NCI-H510A treated with DMSO at 0.1 percent for 48 hours (cell line): ENCODE measurements around the gene VCP.
A peak's percentile ranks its signal among the peaks of the same experiment; 100 is the strongest.

Experiments
- DNase-seq: peaks from one replicate; lab custom pipeline; 2025; lab: John Stamatoyannopoulos, UW

Gene VCP

GRCh38 chr9:35103660-35104191 is 31.3 kb upstream of the VCP start:
- no peak for DNase-seq

GRCh38 chr9:35102769-35103659 is 30.6 kb upstream of the VCP start, which contains the start of gene STOML2:
TSS of gene STOML2 (minus strand) at chr9:35103131. CDS start at chr9:35103094, 37 bp downstream.
- DNase-seq: peak; percentile 84

GRCh38 chr9:35102465-35102768 is 30.0 kb upstream of the VCP start:
- DNase-seq: no peak

- no peak for DNase-seq
These were observed 25.1 kb upstream of the VCP start for GRCh38 chr9:35097573-35097972.

- DNase-seq: peak; percentile 68
These were observed 23.8 kb upstream of the VCP start, which contains the start of gene PIGO for GRCh38 chr9:35096035-35096849. TSS of gene PIGO (minus strand) at chr9:35096591. CDS start at chr9:35095565, 1,026 bp downstream.

- no peak for DNase-seq
These were observed 19.1 kb upstream of the VCP start for GRCh38 chr9:35091536-35091935.

GRCh38 chr9:35089434-35089833 is 17.0 kb upstream of the VCP start:
- no peak for DNase-seq

GRCh38 chr9:35085078-35085477 is 12.7 kb upstream of the VCP start:
- DNase-seq: no peak

- peak; percentile 79 for DNase-seq
These were observed 7.3 kb upstream of the VCP start, which contains the start of gene FANCG for GRCh38 chr9:35079426-35080341. TSS of gene FANCG (minus strand) at chr9:35079942. CDS start at chr9:35079524, 418 bp downstream.

- no peak for DNase-seq
These were observed 6.6 kb upstream of the VCP start for GRCh38 chr9:35079041-35079425.

GRCh38 chr9:35078066-35078465 is 5.6 kb upstream of the VCP start:
- no peak for DNase-seq

GRCh38 chr9:35076848-35077247 is 4.4 kb upstream of the VCP start:
- DNase-seq: no peak

- no peak for DNase-seq
These were observed 2.9 kb upstream of the VCP start for GRCh38 chr9:35075358-35075757.

- no peak for DNase-seq
These were observed 2.4 kb upstream of the VCP start for GRCh38 chr9:35074791-35075190.

GRCh38 chr9:35074141-35074540 is 1.7 kb upstream of the VCP start:
- no peak for DNase-seq

- no peak for DNase-seq
These were observed 821 bp upstream of the VCP start for GRCh38 chr9:35073279-35073612.

- peak; percentile 19 for DNase-seq
These were observed 488 bp downstream of the VCP start for GRCh38 chr9:35071814-35072460.

GRCh38 chr9:35070823-35071813 is 1.3 kb downstream of the VCP start:
- DNase-seq: no peak

GRCh38 chr9:35069020-35069419 is 3.4 kb downstream of the VCP start:
- DNase-seq: no peak

- DNase-seq: no peak
These were observed 5.4 kb downstream of the VCP start for GRCh38 chr9:35067056-35067455.
